GM12878 (cell line): ENCODE results near the gene HLA-DMA. TPM values are rescaled to one million over a fixed set of nuclear protein-coding genes. Genes with fewer than 3 reads are reported as not detected.

Source experiments
- BHLHE40 ChIP-seq, 2 experiments: fragments of 450-650 bp in 1 of 2; IDR thresholded peaks; 2 replicates each; pipeline ENCODE4 v1.6.1; 2011 to 2017; ENCODE audit warnings: low read depth in 2 of 2, borderline replicate concordance in 1 of 2, improper control_type of control experiment in 1 of 2, low read length in 1 of 2, mild to moderate bottlenecking in 1 of 2
- BMI1 ChIP-seq: fragments of 450-650 bp; IDR thresholded peaks from 2 replicates; pipeline ENCODE4 v1.6.1; 2016; ENCODE audit warnings: mild to moderate bottlenecking, moderate library complexity, borderline replicate concordance
- CHD2 ChIP-seq: IDR thresholded peaks from 2 replicates; pipeline ENCODE4 v1.6.1; 2011; ENCODE audit warnings: low read depth, low read length, improper control_type of control experiment, borderline replicate concordance
- CHD4 ChIP-seq: fragments of 200-600 bp; sonication (generic); IDR thresholded peaks from 2 replicates; pipeline ENCODE4 v1.6.1; 2016; ENCODE audit warnings: mild to moderate bottlenecking
- EGR1 ChIP-seq, 2 experiments: IDR thresholded peaks; 1 replicate in 1 of 2; 2 replicates in 1 of 2; pipeline ENCODE4 v1.6.1; 2011 to 2012; ENCODE audit warnings: low read depth in 2 of 2, low read length in 2 of 2, borderline replicate concordance in 1 of 2, mild to moderate bottlenecking in 1 of 2, moderate library complexity in 1 of 2
- ELK1 ChIP-seq: IDR thresholded peaks from 2 replicates; pipeline ENCODE4 v1.6.1; 2012; ENCODE audit warnings: low read depth, low read length, improper control_type of control experiment
- ETV6 ChIP-seq, 2 experiments: fragments of 450-650 bp in 1 of 2; IDR thresholded peaks in 1 of 2; conservative IDR thresholded peaks in 1 of 2; 2 replicates each; pipeline ENCODE4 v1.6.1; 2014; ENCODE audit warnings: antibody characterized with exemption in 1 of 2, borderline replicate concordance in 1 of 2, low read depth in 1 of 2, mild to moderate bottlenecking in 1 of 2, moderate library complexity in 1 of 2
- EZH2 ChIP-seq: IDR thresholded peaks from 2 replicates; pipeline ENCODE4 v1.6.1; 2012; ENCODE audit warnings: low read depth, mild to moderate bottlenecking, control low read depth, inconsistent platforms, low read length, borderline replicate concordance; ENCODE audit not compliant: control insufficient read depth
- IKZF1 ChIP-seq: fragments of 450-650 bp; conservative IDR thresholded peaks from 2 replicates; pipeline ENCODE4 v1.6.1; 2017; ENCODE audit warnings: antibody characterized with exemption, mild to moderate bottlenecking
- RB1 ChIP-seq: fragments of 450-650 bp; formaldehyde crosslinking; IDR thresholded peaks from 2 replicates; pipeline ENCODE4 v1.6.1; 2017; ENCODE audit warnings: mild to moderate bottlenecking, borderline replicate concordance
- RBBP5 ChIP-seq: fragments of 200-600 bp; sonication (generic); conservative IDR thresholded peaks from 2 replicates; pipeline ENCODE4 v1.6.1; 2016
- RCOR1 ChIP-seq: conservative IDR thresholded peaks from 2 replicates; pipeline ENCODE4 v1.6.1; 2012; ENCODE audit warnings: low read depth, low read length, improper control_type of control experiment
- SMAD5 ChIP-seq: IDR thresholded peaks from 2 replicates; pipeline ENCODE4 v1.6.1; 2016; ENCODE audit warnings: antibody characterized with exemption, low read depth
- TARDBP ChIP-seq: IDR thresholded peaks from 2 replicates; pipeline ENCODE4 v1.6.1; 2016; ENCODE audit warnings: borderline replicate concordance
- ZNF384 ChIP-seq: IDR thresholded peaks from 2 replicates; pipeline ENCODE4 v1.6.1; 2012; ENCODE audit warnings: low read depth, mild to moderate bottlenecking, low read length, improper control_type of control experiment, borderline replicate concordance
- polyA plus RNA-seq, 11 experiments: library from polyadenylated mRNA; depleted of rRNA in 4 of 11; unstranded in 6 of 11; stranded (reverse) in 5 of 11; fragments of >200 nt; fragmentation: Nextera tagmentation in 4 of 11; fragmentation: Illumina TruSeq in 1 of 11; extraction: Ambion mirVana in 4 of 11; extraction: Trizol in 1 of 11; gene quantifications; 1 replicate in 1 of 11; 2 replicates in 10 of 11; pipeline versions ENCODE4 v1.2.1 to v1.2.3, GENCODE V29; 2011 to 2016; ENCODE audit warnings: inconsistent platforms in 2 of 11, missing spikeins in 2 of 11, low read depth in 1 of 11
- total RNA-seq, 4 experiments: library from RNA; depleted of rRNA in 3 of 4; stranded (reverse); fragments of >200 nt in 3 of 4; fragmentation: Illumina TruSeq in 1 of 4; extraction: Trizol in 1 of 4; gene quantifications; 2 replicates each; pipeline versions ENCODE4 v1.2.1 to v1.2.3, GENCODE V29; 2013 to 2021
- TF ChIP-seq, protein P1 (sequence below): IDR thresholded peaks from 2 replicates; pipeline ENCODE4 v1.6.1; 2011; ENCODE audit warnings: low read depth, mild to moderate bottlenecking, low read length, moderate library complexity, borderline replicate concordance; ENCODE audit errors: extremely low read depth
- TF ChIP-seq, protein P2 (sequence below): fragments of 450-650 bp; IDR thresholded peaks from 2 replicates; pipeline ENCODE4 v1.6.1; 2018; ENCODE audit warnings: borderline replicate concordance, mild to moderate bottlenecking; ENCODE audit not compliant: partially characterized antibody
- TF ChIP-seq, protein P3 (sequence below): fragments of 450-650 bp; formaldehyde crosslinking; IDR thresholded peaks from 2 replicates; pipeline ENCODE4 v1.5.0; 2022; ENCODE audit warnings: mild to moderate bottlenecking, missing genetic modification characterization
- TF ChIP-seq, protein P4 (sequence below): IDR thresholded peaks from 2 replicates; pipeline ENCODE4 v1.6.1; 2011; ENCODE audit warnings: mild to moderate bottlenecking, low read depth, low read length, moderate library complexity; ENCODE audit not compliant: insufficient replicate concordance

HLA-DMA gene
- total and polyA plus RNA-seq, 10 of the 15 experiments (the other 5 are each of a cell fraction or from before 2014, with no cell fraction given), result 177 to 552 (median 309) TPM

DNA sequence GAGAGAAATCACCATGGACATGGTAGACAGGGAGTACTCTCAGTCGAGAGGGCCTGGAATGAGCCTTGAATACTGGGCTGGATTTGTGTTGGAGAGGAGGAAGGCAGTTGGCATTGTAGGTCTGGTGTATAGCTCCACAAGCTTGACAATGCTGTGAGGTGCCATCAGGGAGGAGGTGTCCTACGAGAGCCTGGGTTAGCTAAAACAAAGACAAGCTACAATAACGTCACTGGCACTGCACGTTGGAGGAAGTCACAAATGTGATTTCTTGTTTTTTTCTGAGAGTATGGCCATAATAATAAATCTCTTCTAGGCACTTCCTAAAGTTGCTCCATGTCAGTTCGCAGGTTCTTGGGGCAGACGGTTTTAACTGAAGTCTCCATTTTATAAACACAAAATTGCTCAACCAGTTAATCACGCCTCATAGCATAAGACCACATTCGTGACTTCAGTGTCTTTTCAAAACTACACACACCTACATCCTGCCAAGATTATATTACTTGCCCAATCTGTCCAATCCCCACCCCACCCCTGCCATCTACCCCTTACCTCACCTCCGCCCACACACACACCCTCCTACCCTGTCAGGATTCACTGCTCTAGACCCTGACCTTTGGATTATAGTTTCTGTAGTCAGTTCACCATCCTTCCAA, 7.7 kb downstream of the HLA-DMA start (continued):
- TF ChIP-seq BHLHE40 (IDR thresholded peaks at IDR 0.05; ENCODE audit: borderline replicate concordance in 1 of 2, low read depth in 2 of 2, low read length in 1 of 2) (peak in 1 of 2 experiments; percentile 73; a peak in 2 of 4 replicates), RCOR1 (no peak), SMAD5 (no peak; the same call in 1 of the 2 replicates), BMI1 (no peak), IKZF1 (peak; percentile 48), RB1 (no peak), EGR1 (IDR thresholded peaks at IDR 0.05; ENCODE audit: borderline replicate concordance in 1 of 2, low read depth in 2 of 2, low read length in 2 of 2) (peak in 1 of 2 experiments; percentile 95; a peak in 2 of 3 replicates), ETV6 (conservative IDR thresholded peaks at IDR 0.05 in 1 of 2, IDR thresholded peaks at IDR 0.05 in 1 of 2; ENCODE audit: borderline replicate concordance in 1 of 2, low read depth in 1 of 2) (no peak; a peak in 1 of 4 replicates), ZNF384 (no peak), CHD2 (no peak), ELK1 (no peak), CHD4 (no peak), EZH2 (no peak), RBBP5 (no peak), TARDBP (no peak)
- TF ChIP-seq, protein P1, sequence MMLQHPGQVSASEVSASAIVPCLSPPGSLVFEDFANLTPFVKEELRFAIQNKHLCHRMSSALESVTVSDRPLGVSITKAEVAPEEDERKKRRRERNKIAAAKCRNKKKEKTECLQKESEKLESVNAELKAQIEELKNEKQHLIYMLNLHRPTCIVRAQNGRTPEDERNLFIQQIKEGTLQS, result no peak
- TF ChIP-seq, protein P2, sequence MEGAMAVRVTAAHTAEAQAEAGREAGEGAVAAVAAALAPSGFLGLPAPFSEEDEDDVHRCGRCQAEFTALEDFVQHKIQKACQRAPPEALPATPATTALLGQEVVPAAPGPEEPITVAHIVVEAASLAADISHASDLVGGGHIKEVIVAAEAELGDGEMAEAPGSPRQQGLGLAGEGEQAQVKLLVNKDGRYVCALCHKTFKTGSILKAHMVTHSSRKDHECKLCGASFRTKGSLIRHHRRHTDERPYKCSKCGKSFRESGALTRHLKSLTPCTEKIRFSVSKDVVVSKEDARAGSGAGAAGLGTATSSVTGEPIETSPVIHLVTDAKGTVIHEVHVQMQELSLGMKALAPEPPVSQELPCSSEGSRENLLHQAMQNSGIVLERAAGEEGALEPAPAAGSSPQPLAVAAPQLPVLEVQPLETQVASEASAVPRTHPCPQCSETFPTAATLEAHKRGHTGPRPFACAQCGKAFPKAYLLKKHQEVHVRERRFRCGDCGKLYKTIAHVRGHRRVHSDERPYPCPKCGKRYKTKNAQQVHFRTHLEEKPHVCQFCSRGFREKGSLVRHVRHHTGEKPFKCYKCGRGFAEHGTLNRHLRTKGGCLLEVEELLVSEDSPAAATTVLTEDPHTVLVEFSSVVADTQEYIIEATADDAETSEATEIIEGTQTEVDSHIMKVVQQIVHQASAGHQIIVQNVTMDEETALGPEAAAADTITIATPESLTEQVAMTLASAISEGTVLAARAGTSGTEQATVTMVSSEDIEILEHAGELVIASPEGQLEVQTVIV, result no peak
- TF ChIP-seq, protein P3, sequence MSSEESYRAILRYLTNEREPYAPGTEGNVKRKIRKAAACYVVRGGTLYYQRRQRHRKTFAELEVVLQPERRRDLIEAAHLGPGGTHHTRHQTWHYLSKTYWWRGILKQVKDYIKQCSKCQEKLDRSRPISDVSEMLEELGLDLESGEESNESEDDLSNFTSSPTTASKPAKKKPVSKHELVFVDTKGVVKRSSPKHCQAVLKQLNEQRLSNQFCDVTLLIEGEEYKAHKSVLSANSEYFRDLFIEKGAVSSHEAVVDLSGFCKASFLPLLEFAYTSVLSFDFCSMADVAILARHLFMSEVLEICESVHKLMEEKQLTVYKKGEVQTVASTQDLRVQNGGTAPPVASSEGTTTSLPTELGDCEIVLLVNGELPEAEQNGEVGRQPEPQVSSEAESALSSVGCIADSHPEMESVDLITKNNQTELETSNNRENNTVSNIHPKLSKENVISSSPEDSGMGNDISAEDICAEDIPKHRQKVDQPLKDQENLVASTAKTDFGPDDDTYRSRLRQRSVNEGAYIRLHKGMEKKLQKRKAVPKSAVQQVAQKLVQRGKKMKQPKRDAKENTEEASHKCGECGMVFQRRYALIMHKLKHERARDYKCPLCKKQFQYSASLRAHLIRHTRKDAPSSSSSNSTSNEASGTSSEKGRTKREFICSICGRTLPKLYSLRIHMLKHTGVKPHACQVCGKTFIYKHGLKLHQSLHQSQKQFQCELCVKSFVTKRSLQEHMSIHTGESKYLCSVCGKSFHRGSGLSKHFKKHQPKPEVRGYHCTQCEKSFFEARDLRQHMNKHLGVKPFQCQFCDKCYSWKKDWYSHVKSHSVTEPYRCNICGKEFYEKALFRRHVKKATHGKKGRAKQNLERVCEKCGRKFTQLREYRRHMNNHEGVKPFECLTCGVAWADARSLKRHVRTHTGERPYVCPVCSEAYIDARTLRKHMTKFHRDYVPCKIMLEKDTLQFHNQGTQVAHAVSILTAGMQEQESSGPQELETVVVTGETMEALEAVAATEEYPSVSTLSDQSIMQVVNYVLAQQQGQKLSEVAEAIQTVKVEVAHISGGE, result no peak
- TF ChIP-seq, protein P4, sequence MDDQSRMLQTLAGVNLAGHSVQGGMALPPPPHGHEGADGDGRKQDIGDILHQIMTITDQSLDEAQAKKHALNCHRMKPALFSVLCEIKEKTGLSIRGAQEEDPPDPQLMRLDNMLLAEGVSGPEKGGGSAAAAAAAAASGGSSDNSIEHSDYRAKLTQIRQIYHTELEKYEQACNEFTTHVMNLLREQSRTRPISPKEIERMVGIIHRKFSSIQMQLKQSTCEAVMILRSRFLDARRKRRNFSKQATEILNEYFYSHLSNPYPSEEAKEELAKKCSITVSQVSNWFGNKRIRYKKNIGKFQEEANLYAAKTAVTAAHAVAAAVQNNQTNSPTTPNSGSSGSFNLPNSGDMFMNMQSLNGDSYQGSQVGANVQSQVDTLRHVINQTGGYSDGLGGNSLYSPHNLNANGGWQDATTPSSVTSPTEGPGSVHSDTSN, result peak; percentile 14
